OCI-LY3 (cell line): ENCODE measurements around the gene CCDC71.

Source experiments
- CTCF ChIP-seq: fragments of 200-600, 300-600 bp; sonication (generic); IDR thresholded peaks from 2 replicates; pipeline ENCODE4 v1.5.1; 2014; ENCODE audit warnings: antibody characterized with exemption, low read length, low read depth
- EZH2phosphoT487 ChIP-seq: fragments of 200-600 bp; shearing (Covaris generic); IDR thresholded peaks from 2 replicates; pipeline ENCODE4 v1.6.1; 2018; ENCODE audit warnings: antibody characterized with exemption, mixed run types, low read depth

- no peak for TF ChIP-seq CTCF
- TF ChIP-seq EZH2phosphoT487, result no peak
Measured at GRCh38 chr3:49172551-49173041, 6.5 kb upstream of the CCDC71 start.
